HG03558 (cell line): Measurements from ENCODE around the gene AP2A2.
"Not testable (repeated sequence)": the region's sequence is repeated elsewhere in the genome, so short reads cannot be mapped to it uniquely, and the experiment has no call there.

Experiments used
- ATAC-seq: cut with Tn5 transposase; IDR thresholded peaks from one replicate; pipeline ENCODE4 v1.9.1; 2021; ENCODE audit warnings: moderate number of reproducible peaks; ENCODE audit not compliant: unreplicated experiment; ENCODE audit errors: extremely low read depth

Gene AP2A2

DNA sequence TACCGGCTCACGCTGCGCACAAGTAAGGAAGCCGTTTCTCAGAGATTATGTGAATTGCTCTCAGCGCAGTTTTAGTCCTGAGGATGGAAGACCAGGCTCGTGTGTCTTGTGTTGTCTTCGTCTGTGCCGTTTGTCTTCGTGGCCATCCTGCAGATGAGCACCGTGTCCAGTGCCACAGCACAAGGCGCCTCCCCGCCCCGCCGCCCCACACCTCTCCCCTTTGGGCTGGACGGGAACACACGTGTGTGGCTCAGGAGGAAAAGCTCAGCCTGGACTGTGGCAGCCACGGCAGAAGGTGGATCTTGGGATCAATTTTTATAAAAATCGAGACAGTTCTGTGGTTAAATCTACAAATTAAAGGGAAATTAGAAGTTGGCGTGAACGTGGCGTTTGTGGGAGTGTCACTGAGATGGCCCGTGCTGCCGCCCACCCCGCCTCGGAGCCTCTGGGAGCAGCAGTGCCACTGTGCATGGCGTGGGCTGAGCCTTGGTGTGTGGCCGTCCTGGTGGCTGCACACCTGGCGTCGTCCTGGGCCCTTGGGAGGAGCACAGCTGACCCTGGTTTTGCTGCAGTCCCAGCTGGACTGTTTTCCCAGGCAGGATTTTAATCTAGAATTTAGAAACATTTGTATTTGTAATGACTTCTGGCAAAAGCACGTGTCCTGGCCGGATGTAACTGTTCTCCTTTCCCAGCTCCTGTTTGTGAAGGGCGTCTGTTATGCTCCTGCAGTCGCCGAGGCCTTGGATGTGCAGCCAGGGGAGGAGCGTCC, 85.1 kb downstream of the AP2A2 start:
- ATAC-seq = no peak

DNA sequence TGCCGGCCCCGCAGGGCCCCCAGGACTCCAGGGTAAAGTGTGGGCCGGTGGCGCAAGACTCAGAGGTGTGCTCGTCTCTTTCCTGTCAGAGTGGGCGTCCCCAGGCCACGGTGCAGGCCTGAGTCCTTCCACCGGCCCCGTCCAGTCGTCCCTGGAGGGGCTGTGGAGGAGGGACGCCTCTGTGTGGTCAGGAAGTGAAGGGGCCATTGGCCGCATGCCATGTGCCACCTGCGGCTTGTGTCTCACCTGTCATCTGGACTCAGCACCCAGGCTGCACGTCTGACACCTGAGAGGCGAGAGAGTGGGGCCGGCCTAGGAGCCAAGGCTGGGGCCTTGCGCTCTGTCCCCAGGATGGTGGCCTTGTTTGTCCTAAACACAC, 85.6 kb downstream of the AP2A2 start:
- ATAC-seq = no peak

DNA sequence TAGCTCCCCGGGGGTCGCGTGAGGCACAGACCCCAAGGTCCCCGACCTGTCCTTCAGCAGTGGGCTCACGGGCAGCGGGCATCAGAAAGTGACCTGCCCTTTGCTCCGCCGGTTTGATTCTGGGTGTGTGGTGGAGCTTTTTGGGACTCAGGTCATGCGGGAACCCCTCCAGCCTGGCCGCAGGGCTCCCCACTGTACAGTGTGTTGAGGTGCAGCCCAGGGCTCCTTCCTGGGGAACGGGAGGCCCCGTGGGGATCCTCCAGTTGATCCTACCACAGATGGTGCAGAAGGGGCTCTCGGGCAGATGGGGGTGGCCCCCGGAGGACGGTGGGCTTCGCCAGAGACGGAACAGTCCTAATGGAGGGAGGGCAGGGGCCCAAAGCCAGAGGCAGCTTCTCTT, 86.6 kb downstream of the AP2A2 start:
- ATAC-seq = no peak

DNA sequence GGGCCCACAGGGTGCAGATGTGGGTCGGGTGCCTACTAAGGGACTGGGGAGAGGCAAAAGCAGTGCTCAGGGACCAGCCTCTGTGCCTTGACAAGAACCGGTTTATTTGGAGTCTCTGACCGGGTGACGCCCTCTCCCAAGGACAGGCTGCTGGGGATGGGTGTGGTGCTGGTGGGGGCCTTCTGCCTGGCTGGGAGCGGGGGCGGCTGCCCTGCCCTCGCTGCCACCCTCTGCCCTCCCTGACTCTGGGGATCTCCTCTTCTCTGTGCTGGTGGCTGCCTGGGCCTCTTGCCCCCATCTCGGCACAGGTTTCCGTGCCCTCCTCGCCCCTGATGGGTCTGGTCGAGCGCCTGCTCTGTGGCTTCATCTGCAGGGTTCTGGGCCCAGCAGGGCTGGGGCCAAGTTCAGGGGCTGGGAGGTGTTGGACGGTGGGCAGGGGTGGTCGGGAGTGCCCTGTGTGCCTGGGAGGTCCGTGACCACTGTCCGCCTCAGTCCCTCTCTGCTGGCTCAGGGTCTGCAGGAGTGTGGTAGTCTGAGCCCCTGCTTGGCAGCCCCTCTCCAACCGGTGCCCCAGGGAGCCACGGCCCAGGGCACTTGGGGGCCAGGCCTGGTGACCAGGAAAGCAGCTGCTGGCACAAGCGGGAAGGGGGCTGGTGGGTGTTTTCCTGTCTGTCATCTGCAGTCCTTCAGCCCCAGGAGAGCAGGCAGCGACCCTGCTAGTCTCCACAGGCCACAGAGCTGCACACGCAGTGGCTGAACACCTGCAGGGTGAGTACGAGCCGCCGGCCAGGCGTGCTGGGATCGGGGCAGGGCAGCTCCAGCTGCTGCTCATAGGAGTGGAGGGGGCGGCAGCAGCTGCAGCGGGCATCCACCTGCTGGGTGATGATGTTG, 87.3 kb downstream of the AP2A2 start:
- ATAC-seq = no peak

DNA sequence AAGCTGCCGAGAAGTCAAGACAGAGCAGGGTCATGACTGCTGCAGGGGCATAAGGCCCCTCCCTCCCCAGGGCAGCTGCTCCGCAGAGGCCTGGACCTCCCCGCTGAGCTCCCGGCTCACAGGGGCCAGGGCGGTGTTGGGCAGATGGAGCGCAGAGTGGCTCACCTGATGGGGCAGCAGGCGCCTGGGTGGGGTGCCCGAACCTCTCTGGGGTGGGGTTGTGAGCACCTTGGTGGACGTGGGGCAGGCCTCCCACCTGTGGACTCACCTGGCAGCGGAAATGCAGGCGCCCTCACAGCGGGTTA, 87.9 kb downstream of the AP2A2 start:
- no peak for ATAC-seq

DNA sequence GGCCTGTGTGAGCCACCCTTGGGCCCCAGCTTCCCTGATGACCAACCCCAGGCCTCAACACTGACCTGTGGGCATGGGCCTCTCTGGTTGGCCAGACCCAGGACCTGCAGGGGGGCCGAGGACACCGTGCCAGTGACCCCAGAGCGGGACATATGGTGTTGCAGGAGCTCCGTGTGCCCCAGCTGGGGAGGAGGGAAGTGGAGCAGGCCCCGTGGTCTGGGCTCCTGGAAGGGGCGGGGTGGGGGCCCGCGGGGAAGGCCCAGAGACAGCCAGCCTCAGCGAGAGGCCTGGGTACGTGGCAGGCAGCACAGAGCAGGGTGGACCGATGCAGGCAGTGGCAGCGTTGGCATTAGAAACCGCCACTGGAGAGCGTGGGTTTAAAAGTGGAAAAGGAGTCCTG, 88.6 kb downstream of the AP2A2 start:
- no peak for ATAC-seq

DNA sequence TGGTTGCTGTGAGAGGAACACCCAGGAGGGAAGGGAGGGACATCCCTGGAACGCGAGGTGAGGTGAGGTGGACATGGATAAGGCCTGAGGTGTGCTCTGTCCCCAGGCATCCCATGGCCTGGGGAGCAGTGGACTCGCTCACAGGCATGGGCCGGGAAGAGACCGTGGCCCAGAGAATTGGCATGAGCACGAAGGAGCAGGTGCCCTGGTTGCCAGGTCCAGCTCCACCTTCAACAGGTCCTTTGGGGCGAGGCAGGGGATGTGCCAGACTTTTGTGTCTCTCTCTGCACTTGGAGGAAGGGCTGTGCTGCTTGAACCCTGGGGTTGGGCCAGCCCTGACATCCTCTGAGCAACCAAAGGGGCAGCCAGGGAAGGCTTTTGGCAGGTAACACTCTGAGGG, 89.4 kb downstream of the AP2A2 start:
- no peak for ATAC-seq

DNA sequence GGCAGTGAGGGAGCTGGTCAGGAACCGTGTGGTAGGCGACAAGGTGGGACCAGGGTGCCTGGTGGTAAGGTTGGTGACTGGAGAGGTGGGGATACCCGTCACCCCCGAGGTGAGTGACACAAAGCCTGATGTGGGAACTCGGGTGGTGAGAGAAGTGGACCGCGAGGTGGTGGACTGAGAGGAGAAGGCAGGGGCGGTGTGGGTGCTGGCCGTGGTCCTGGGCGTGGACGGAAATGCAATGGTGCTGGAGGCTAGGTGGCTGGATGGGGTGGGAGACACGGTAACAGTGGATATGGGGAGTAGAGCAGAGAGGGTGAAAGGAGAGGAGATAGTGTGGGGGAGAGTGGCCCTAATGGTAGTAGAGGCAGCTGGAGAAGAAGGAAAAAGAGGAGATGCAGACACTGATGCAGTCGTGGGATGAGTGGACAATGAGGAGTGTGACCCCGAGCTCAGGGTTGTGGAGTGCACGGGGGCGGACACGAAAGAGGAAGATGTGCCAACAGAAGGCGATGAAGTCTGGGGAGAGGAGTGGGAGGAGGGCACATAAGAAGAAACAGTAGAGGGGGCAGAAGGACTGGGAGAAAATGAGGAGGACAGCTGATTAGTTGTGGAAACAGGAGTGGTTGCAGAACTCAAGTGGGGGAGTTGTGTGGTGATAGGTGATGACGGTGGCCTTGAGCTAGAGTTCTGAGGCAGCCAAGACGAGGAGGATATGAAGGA, 90.3 kb downstream of the AP2A2 start:
- no peak for ATAC-seq

DNA sequence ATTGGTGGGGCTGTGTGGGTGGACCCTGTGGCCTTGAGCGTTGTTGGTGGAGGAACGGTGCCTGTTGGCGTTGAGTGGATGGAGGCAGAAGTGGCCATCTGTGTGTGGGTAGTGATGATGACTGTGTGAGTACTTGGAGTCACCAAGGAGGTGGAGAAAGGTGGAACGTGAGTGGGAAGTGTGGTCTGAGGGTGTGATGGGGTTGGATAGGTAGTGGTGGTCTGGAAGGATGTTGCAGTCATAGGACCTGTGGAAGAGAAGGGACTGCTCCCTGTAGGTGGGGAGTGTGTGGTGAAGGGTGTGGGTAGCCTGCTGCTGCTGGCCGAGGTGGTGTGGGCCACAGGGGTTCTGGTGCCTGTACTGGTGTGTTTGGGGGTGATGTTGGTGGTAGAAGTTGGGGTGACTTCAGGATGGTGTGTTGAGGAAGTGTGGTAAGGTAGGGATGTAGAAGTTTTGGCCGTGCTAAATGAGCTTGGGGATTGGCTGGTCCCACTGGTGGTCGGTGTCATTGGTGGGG, 91.0 kb downstream of the AP2A2 start:
- not testable (repeated sequence) for ATAC-seq

DNA sequence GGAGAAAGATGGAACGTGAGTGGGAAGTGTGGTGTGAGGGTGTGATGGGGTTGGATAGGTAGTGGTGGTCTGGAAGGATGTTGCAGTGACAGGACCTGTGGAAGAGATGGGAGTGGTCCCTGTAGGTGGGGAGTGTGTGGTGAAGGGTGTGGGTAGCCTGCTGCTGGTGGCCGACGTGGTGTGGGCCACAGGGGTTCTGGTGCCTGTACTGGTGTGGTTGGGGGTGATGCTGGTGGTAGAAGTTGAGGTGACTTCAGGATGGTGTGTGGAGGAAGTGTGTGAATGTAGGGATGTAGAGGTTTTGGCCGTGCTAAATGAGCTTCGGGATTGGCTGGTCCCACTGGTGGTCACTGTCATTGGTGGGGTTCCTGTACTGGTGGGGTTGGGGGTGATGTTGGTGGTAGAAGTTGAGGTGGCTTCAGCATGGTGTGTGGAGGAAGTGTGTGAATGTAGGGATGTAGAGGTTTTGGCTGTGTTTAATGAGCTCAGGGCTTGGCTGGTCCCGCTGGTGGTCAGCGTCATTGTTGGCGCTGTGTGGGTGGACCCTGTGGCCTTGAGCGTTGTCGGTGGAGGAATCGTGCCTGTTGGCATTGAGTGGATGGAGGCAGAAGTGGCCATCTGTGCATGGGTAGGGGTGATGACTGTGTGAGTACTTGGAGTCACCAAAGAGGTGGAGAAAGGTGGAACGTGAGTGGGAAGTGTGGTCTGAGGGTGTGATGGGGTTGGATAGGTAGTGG, 91.8 kb downstream of the AP2A2 start:
- no peak for ATAC-seq

DNA sequence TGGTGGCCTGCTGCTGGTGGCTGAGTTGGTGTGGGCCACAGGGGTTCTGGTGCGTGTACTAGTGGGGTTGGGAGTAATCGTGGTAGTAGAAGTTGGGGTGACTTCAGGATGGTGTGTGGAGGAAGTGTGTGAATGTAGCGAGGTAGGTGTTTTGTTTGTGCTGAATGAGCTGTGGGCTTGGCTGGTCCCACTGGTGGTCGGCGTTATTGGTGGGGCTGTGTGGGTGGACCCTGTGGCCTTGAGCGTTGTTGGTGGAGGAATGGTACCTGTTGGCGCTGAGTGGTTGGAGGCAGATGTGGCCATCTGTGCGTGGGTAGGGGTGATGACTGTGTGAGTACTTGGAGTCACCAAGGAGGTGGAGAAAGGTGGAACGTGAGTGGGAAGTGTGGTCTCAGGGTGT, 92.4 kb downstream of the AP2A2 start:
- ATAC-seq = no peak

DNA sequence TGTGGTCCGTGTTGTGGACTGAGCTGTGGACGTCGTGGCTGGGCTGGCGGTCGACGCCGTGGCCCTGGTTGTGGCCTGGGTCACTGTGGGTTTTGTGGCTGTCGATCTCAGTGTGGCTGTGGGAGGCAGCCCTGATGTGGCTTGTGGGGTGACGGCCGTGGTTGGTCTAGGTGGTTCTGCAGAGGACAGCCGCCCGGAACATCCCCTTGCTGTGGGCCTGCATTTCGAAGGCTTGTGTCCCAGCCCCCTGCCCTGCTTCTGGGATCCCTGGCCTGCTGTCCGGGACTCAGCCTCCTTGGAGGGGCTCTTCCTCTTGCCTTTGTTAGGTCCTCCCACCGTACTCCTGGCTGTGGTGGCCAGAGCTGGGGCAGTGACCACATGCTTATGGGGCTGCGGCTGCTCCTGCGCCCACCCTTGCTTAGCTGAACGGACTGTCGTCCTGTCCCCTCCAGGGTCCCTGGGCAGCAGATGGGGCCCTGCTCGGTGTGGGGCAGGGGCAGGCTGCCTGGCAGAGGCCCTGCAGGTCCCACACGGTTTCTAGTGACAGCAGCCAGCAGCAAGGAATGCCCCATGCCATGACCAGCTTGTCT, 93.7 kb downstream of the AP2A2 start:
- no peak for ATAC-seq

DNA sequence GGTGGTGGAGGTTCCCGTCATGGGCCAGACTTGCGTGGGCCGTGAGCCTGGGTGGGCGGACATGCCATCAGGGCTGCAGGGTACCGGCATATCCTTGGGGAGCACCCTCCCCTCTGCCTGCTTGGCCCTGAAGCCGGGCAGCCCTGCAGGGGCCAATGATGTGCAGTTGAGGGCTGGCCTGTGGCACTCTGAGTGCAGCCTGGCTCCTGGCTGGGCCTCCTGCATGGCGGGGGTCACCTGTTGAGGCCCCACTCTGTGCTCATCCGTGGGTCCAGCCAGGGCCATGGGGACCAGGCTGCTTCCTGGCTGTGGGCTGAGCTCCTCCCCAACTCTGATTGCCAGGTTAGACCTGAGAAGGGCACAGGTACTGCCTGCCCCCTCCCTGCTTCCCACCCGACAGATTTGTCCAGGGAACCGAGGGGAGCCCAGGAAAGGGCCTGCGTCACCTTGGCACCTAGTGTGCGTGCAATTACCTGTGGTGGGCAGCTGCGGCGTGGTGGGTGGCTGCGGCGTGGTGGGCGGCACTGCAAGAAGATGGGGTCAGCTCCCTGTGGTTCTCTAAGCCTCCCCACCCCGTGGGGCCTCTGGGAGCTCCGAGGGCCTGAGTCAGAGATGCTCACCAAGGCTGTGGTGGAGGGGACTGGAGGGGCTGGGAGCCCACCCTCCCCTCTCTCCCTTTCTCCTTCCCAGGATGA, 94.7 kb downstream of the AP2A2 start:
- ATAC-seq = no peak

DNA sequence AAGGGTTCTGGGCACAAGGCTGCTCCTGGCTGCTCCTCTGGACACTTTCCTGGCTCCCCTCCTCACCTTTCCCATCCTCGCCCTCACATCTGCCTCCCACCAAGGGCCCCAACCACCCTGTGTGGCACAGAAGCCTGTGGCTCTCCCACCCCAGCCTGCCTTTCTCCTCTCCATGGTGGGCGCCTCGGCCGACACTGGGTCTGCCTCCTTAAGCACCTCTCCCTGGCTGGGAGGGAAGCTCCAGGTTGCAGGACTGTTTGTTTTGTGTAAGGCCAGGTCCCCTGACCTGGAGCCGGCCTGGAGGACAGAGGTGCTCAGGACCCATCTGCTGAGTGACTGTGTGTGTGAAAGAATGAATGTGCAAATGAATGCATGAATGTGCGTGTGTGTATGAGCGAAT, 96.7 kb downstream of the AP2A2 start:
- no peak for ATAC-seq

DNA sequence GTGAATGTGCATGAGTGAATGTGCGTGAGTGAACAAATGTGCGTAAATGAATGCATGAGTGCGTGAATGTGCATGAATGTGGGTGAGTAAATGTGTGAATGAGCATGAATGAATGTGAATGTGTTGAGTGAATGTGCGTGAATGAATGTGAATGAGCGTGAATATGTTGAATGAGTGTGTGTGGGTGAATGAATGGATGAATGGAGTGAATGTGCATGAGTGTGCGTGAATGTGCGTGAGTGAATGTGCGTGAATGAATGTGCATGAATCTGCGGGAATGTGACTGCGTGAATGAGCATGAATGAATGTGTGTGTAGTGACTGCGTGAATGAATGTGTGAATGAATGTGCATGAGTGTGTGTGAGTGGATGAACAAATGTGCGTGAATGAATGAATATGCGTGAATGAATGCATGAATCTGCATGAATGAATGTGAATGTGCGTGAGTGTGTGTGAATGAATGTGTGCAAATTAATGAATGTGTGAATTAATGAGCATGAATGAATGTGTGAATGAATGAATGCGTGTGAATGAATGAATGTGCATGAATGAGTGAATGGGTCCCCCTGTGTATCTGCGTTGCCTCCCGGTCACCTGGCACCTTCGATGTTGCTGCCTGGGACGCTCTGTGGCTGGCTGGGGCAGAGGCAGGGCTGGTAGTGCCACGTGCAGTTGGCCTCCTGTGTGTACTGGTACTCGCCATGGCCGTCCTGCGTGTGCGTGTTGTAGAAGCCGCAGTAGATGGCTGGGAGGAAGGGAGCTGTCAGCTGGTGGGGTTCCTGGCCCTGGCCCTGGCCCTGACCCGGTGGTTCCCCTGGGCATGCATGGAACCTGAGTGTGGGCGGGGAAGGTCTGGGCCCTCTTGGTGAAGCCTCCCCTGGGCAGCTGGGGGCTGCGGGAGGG, 97.5 kb downstream of the AP2A2 start:
- no peak for ATAC-seq

DNA sequence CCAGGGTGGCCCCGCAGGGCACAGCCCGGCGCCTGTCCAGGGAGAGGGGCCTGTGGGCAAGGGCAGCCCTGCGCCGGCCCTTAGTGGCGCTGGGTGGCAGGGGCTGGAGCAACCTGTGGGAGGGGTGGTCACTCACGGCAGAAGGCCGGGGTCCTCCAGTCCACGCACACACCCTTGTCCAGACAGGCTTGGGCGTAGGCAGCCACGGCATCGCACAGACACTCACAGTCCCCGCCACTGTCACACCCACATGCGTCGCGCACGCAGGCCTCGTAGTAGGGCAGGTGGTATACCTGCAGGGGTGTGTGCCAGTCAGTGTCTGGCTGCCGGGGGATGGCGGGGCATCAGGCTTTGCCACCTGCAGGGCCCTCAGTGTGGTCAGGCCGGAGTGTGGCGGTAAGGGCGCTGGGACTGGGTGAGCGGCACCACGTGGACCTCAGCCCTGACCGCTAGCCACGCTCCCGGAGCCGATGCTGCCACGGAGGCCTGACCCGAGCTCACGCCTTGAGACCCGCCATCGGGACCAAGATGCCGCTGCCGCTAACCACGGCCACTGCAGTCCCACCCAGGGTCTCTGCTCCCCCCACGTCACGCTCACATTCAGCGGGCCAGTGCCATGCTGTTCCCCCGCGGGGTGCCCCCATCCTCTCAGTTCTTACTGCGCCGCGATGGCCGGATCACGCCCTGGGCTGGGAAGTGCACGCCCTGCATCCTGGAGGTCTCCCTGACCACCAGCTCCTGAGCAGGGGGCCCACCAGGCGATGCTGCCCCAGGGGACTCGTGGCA, 98.3 kb downstream of the AP2A2 start:
- no peak for ATAC-seq

DNA sequence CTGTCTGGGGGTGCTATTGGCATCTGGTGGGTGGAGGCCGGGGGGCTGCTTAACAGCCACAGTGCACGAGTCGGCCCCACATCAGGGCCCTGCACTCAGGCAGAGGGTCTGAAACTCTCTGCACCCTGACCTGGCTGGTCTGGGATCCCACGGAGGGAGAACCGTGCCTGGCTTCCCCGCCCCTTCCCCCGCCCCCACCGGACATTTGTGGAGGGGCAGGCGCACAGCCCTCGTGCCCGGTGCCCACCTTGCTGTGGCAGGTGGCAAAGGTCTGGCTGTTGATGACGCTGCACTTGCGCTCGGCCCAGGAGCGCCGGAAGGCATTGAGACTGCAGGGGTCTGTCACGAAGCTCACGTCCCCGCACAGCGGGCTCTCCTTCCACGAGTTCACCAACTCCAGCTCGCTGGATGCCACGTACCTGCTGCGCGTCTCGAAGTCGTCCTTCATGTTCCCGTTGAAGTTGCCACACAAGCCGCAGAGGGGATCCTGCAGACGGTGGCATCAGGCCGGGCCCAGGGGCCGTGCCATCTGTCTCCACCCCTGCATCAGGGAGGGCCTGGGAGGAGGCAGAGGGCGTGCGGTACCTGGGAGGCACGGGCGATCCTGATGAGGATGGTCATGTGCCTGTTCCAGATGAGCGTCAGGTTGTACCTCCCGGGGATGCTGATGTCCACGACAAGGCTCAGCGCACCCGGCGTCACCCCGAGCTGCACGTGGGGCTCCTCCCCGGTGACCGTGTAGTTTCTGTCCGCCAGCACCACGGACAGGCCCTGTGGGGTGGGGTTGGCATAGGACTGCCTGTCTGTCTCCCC, 99.1 kb downstream of the AP2A2 start:
- ATAC-seq = no peak
